HG03135 (cell line): ENCODE results near the gene NPAS2.

Experiments used
- ATAC-seq: cut with Tn5 transposase; IDR thresholded peaks from one replicate; pipeline ENCODE4 v1.9.1; 2021; ENCODE audit warnings: mild to moderate bottlenecking, moderate library complexity; ENCODE audit not compliant: unreplicated experiment

NPAS2 gene

DNA sequence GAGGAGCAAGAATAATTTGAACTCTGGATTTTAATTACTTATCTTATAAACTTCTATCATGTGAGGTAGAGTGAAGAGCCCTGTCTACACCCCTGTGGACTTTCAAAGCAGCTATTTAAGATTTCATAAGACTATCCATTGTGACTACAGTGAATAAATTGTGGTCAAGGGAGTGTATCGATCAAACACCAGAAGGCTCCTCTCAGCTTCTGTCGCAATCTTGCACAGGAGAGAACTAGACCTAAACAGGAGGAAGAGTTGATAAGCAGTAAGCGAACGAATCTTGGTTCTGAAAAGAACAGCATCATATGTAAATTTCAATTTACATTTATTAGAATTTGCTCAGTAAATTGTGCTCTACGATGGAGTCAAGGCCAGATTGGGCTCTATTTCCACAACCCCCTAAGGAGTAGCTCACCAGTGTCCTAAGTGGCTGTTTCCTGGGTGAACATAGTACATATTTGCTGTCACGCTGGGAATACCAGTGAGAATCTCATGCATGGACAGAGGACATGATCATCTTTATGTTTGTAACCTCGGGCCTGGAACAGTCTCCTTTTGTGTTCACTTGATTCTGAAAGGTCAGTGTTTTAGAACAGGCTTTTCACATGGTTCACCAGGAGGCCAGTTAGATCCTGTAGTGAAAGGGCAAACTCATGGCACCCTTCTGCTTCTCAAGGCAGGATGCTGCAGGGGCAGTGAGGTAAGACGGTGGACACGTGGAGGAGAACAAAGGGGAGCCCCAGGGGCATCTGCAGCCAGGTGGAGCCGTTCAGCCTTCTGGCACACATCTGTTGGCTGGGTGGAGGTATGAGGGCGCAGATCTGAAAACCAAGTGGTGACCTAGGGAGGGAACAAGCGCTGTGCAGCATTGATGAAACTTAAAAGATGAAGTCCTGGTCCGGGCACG lies 33.3 kb downstream of the NPAS2 start:
- ATAC-seq = no peak

DNA sequence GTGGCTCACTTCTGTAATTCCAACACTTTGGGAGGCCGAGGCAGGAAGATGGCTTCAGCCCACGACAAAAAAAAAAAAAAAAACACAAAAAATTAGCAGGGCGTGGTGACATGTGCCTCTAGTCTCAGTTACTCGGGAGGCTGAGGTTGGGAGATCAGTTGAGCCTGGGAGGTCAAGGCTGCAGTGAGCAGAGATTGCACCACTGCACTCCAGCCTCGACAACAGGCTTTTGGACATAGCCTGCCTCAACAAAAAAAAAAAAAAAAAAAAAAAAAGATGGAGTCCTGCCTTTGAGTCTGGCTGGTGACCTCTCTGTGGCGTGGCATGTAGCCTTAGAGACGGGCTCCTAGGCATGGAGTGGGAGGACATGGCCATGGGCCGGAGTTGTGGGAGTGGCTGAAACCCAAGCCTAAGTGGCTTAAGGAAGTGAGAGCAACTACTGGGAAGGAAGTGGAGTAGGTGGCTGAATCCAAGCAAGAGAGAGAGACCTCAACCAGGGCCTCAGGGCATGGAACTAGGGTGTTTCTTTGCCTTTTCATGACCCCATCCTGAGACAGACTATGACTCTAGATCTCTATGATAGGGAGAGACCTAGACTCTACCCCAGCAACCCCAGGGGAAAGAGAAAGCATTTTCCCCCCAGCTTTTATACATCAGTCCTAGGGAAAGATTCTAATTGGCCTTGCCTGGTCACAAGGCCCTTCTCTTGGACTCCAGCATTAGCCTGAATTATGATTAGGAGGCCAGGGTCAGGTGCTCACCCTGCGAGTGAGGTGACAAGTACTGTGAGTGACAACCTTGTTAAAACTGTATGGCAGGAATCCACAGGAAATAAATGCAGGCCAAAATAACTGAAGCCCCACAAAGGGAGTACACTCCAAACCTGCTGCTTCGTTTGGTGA lies 34.2 kb downstream of the NPAS2 start:
- ATAC-seq = no peak

DNA sequence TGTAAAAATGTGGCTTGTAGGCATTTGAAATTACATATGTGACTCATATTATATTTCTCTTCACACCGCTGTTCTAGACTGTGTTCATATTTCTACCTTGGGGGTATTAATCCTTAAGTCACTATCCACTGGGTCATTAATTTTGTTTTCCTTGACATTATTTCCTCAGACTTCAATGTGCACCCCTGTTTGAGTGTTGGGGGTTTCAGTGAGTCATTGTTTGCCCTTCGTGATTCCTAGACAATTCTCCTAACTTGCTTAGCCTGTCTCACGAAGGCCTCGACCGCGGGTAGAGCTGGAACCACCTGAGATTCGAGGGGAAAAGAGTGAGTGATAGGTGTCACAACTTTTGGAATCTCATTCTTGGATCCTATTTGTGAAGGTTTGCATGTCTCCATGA lies 35.1 kb downstream of the NPAS2 start:
- no peak for ATAC-seq

DNA sequence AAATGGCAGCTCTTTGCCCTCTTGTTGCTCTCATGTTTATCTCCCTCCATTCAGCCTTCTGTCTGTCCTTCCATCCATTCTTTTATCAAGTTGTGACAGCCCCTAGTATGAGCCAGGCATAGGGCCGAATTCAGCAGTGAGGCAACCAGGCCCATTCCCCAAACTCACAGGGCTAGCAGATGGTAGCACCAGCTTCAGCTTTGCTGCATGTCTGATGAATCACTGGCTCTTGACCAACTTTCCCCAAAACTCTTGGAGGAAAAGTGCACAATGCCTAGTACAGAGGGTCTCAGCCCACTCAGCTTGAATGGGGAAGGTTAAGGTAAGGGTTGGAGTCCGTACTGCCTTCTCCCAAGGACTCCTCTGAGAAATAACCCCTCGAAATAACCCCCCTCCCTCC lies 35.7 kb downstream of the NPAS2 start:
- ATAC-seq = no peak

DNA sequence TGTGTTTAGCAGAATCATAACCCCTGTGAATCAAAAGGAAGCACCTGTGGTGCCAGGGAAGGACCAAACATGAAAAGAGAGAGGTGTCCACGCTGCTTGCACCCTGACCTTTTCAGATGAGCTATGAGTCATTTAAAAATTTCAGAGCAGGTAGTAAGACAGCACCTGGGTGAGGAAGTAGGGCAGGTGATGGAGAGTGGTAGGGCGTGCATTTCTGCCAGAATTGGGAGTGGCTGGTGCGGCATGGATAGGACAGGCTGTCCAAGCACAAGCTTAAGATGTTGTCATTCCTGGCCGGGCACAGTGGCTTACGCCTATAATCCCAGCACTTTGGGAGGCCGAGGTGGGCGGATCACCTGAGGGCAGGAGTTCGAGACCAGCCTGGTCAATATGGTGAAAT lies 36.8 kb downstream of the NPAS2 start:
- no peak for ATAC-seq

DNA sequence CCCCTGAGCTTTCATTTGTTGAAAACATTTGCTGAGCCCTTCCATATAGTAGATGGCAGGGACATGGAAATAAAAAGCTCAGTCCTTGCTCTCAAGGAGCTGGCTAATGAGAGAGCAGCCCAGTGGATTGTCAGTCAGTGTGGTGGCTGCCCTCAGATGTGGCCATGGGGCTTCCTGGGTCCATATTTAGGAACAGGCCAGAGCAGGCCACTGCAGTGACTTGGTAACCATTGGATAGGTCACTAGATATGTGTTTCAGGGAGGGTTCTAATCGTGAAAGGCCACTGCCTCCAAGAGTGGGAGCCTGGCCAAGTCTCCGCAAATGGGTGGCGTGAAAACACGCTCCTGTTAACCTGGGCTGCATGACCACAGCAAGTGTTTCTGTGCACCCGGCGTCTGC lies 37.4 kb downstream of the NPAS2 start:
- ATAC-seq = no peak

DNA sequence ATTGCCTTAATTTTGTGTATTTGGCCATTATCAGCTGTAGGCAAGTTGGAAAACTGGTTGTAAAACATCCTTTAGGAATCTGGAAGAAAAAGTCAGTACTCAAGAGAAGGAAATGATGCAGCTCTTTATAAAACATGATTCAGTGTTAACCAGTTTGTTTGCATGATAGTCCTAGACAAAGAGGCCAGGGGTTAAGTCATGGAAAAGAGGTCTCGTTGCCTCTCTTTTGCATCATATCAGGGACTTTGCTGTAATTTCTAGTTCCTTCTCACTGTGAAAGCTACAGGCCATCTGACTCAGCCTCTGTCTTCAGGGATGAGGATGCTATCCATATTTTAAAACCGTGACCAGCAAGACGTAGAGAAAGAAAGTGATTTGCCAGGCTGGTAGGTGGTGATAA lies 38.0 kb downstream of the NPAS2 start:
- no peak for ATAC-seq

DNA sequence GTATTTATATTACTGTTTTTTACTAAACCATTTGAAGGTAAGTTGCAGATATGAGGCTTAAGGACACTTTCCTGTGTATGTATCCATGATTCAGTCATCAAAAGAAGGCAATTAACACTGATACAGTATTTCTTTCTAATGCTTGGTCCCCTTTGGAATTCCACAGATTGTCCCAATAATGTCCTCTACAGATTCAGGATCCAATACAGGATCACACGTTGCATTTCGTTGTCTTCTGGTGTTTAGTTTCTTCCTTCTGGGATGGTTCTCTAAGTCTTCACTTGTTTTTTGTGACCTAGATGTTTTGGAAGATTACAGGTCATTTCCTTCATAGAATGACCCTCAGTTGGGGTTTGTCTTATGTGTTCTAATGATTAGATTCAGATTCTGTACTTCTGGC lies 40.0 kb downstream of the NPAS2 start:
- no peak for ATAC-seq

DNA sequence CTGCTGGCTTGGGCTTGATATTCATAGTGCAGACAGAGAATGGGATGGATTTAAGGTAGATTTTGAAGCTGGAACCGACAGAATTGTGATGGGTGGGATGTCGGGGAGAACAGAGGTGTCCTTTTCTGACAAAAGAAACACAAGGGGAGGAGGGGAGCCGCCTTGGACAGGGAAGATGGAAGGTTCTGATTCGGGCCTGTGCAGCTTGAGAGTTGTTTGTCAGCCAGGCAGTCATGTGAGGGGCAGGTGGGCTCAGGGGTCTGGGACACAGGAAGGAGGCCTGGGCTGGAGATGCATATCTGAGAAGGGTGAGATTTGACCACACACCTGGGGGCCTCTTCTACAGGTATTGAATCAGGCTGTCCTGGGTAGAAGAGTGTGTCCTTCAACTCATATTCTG lies 41.4 kb downstream of the NPAS2 start:
- no peak for ATAC-seq

DNA sequence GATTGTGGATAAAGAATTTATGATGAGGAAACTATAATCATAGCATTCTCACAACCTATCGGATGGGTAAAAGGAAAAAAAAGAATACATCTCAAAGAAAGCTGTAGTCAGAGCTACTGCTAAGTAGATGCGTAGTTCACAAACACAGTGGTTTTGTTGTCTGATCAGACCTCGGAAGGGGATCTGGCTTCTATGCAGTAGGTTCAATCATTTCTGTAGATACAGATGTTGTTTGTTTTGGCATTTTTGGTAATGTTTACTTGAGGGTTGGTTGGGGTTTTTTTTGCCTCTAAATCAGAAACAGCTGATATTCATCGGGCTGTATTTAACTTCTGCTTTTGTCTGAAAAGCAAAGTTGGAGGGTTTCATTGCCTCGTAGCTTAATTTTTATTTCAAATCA lies 42.1 kb downstream of the NPAS2 start:
- ATAC-seq = no peak

DNA sequence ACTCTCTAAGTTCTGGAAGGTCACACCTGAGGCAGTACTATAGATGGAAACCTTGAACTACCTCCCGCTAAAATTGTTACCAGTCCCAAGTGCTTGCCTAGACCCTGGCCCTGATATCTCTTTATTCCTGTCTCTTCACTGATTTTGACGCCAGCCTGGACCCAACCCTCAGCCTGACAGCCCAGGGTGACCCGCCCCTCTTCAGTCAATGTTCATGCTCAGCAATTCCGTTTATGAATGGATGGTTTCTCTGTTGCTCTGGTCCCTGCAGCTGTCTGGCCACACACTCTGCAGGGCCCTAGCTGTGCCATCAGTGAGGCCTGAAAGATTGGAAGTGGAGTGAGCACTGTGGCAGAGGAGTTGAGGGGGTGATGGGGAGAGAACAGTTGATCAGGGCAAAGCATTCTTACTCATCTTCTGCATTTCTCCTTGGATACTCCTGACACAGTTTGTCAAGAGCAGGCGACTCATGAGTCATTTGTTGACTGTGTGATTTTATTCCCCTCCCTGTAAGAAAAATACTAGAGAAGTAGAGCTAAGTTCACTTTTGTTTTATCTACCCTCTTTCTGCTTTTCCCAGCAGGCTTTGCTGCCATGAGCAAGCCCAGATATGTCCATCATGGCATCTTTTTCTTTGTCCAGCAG lies 46.0 kb downstream of the NPAS2 start:
- no peak for ATAC-seq

DNA sequence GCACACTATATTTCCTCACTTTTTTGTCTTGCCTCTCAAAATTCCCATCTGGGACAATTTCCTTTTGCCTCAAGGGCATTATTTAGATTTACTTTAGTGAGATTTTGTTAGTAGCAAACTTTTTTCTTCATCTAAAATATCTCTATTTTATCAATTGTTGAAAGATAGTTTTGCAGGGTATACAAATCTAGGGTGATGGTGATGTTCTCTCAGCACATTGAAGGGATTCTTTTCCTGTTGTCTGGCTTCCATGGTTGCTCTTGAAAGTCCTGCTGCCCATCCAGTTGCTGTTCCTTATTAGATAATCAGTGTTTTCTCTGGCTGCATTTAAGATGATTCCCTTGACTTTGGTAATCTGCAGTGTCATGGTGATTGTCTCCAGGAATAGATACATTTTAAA lies 48.1 kb downstream of the NPAS2 start:
- ATAC-seq = no peak

DNA sequence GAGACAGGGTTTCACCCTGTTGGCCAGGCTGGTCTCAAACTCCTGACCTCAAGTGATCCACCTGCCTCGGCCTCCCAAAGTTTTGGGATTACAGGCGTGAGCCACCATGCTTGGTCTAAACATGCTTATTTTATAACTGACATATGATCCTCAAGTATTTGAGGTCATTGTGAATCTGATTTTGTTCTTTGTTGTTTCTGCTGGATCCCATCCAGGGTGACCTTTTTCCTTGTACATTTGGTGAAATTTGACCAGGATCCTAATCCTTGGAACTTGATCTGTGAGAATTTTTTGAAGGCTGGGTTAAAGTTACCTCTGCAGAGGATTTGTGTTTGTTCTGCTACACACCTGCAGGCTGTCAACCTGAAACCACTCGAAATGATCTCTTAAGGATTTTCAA lies 49.2 kb downstream of the NPAS2 start:
- ATAC-seq = no peak

DNA sequence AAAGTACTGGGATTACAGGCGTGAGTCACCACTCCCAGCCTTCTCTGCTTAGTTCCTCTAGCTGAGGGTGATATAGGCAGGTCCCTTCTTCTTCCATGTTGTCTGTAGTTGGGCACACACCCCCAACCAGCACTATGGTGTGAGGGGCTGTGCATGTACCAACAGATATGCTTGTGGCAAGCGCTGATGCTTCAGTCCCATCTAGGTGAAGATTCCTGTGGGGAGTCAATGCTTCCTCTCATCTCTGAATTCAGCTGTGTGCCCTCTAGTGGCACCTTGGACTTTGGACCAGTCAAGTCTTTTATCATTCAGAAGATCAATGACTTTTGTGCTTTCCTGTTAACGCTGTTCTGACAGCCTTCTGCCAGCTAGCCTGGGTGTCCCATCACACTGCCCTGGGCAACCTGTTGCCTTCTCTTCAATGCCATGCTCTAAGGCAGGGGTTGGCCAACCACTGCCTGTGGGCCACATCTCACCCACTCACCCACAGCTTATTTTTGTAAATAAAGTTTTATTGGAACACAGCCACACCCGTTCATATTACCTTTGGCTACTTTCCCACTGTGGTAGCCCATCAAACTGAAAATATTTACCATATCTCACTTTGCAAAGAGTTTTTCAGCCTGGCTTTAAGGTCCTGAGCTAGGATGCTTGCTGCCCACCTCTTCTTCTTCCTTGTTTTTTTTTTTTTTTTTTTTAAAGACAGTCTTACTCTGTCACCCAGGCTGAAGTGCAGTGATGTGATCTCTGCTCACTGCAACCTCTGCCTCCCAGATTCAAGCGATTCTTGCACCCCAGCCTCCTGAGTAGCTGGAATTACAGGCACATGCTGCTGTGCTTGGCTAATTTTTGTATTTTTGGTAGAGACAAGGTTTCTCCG lies 51.0 kb downstream of the NPAS2 start:
- no peak for ATAC-seq

DNA sequence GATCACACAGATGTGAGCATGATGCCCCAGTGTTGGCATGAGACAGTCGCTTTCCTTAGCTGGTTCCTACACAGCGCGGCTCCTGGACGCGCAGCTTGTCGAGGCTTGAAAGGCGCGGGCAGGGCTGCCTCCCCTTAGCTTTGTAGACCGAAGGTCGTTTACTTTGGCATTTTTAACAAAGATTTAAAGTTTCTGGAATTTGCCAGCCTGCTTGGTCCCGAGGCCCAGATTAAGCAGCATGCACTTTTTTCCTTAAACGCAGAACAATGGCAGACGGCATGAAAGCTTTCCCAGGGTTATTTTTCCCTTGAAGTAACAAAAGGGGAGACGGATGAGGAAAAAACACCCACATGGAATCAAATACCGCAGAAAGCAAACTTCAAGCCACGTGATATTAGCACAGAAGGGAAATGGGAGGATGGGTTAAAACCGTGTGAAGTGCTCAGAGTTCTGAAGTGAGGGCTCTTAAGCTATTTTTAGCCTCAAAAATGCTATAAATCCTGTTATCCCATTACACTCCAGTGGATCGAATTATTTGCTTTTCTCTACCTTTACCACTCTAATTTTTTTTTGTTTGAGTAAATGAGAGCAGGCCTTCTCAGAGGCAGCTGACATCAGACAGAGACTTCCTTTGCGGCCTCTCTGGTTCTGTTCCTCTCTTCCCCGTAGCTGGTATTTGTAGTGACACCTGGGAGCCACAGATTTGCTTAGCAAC lies 55.7 kb downstream of the NPAS2 start:
- no peak for ATAC-seq

DNA sequence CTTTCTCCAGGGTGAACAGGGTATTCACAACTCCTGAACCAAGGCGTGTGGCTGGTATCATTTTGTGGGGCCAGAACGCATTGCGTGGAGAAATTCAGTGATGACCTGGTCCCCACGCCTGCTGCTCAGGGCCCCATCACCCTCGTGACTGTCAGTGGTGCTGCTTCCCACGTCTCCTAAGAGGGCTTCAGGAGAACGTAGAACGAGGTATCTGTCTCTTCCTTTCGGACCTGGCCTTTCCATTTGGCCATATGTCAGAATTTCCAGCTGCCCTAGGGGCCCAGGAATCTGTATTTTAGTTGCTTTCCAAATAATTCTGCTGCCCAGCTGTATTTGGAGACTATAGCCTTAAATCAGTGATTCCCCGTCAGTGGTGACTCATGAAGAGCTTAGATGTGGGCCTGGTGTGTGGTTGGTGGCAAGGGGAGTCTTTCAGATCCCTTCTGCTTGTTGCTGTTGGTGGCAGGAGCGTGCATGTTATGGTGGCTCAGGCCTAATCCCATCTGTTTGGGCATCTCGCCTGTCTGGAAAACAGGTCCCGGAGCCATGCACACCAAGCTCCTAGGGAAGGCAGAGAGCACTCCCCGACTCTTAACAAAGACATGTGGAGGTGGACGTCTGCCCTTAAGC lies 56.4 kb downstream of the NPAS2 start:
- no peak for ATAC-seq

DNA sequence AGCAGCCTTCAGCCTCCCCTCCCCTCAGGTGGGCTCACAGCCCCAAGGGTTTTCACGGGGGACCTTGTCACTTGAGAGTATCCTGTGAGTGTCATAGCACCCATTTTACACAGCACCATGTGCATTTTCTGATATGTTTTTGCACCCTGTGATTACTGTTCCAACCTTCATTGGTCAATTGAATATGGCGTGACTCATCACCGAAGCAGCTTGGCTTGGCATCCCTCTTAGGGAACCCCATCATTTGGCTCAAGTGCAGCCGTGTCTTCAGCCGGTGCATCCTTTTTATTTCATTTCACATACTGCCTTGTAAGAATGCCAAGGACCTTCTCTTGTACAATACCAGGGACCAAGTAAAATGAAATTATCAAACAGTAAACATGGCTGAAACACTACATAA lies 57.6 kb downstream of the NPAS2 start:
- no peak for ATAC-seq

DNA sequence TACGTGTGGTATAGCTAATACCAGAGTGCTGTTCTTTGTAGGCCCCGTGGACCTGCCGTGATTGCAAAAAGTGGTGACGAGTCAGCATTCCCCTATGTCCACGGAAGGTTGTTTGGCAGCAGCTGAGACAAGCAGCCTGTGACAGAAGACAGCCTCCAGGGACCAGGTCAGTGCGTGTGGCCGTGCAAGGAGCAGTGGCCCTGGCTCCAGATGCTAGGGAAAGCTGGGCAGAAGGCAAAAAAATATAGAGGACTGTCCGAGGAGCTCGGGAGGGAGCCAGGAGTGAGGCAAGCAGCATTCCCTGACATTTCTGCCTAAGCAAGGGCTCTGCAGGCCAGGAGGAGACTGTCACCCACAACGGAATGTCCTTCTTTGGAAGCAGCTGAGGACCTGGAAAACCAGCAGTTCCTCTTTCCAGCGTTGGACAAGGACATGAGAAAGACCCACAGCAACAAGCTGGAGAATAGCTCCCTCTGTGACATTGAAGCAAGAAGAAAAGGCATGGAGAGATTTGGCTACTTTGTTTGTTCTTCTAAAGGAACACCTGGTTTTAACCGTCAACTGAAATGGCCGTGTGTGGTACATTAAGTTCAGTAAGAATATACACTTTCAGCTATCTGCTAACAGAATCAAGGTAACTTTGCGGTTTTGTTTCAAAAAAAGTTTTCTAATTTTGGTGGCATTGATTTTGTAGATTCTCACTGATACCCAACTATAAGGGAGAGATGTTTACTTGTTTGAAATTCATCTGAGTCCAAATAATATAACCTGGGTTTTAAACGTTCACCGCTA lies 58.3 kb downstream of the NPAS2 start:
- no peak for ATAC-seq

DNA sequence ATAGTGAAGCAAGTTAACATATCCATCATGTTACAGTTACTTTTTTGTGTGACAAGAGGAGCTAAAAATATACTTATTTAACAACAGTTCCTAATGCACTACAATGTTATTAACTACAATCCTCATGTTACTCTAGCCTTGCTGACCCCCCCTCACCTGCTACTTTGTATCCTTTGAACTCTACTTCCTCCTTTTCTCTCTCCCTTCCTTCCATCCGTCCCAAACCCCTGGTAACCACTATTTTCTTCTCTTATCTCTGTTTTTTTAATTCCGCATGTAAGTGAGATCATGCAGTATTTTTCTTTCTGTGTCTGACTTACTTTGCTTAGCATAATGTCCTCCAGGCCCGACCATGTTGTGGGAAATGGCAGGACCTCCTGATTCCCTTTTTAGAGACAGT lies 59.4 kb downstream of the NPAS2 start:
- no peak for ATAC-seq
